ENCODE data around the gene DHX58.

DNA sequence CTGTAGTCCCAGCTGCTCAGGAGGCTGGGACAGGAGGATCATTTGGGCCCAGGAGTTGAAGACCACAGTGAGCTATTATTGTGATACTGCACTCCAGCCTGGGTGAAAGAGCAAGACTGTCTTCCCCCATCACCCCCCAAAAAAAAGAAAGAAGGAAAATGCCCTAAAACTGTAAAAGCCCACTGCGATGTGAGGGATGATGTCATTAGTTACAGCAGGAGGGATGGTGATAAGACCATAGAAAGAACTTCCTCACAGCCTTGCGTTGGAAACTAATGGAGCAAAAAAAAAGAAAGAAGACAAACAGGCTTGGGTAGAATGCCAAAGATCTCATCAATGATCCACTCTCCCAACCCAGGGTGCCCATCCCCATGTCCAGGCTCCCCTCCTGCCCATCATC is 33.0 kb downstream of the DHX58 start:
- TF ChIP-seq TCF7L2 (IDR thresholded peaks at IDR 0.05; ENCODE audit: low read depth, low read length) = no peak
- TF ChIP-seq, protein P1, sequence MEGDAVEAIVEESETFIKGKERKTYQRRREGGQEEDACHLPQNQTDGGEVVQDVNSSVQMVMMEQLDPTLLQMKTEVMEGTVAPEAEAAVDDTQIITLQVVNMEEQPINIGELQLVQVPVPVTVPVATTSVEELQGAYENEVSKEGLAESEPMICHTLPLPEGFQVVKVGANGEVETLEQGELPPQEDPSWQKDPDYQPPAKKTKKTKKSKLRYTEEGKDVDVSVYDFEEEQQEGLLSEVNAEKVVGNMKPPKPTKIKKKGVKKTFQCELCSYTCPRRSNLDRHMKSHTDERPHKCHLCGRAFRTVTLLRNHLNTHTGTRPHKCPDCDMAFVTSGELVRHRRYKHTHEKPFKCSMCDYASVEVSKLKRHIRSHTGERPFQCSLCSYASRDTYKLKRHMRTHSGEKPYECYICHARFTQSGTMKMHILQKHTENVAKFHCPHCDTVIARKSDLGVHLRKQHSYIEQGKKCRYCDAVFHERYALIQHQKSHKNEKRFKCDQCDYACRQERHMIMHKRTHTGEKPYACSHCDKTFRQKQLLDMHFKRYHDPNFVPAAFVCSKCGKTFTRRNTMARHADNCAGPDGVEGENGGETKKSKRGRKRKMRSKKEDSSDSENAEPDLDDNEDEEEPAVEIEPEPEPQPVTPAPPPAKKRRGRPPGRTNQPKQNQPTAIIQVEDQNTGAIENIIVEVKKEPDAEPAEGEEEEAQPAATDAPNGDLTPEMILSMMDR (IDR thresholded peaks at IDR 0.05) = no peak
- TF ChIP-seq POLR2AphosphoS5 (IDR thresholded peaks at IDR 0.05; ENCODE audit: low read depth, low read length) = no peak
- TF ChIP-seq, protein P2, sequence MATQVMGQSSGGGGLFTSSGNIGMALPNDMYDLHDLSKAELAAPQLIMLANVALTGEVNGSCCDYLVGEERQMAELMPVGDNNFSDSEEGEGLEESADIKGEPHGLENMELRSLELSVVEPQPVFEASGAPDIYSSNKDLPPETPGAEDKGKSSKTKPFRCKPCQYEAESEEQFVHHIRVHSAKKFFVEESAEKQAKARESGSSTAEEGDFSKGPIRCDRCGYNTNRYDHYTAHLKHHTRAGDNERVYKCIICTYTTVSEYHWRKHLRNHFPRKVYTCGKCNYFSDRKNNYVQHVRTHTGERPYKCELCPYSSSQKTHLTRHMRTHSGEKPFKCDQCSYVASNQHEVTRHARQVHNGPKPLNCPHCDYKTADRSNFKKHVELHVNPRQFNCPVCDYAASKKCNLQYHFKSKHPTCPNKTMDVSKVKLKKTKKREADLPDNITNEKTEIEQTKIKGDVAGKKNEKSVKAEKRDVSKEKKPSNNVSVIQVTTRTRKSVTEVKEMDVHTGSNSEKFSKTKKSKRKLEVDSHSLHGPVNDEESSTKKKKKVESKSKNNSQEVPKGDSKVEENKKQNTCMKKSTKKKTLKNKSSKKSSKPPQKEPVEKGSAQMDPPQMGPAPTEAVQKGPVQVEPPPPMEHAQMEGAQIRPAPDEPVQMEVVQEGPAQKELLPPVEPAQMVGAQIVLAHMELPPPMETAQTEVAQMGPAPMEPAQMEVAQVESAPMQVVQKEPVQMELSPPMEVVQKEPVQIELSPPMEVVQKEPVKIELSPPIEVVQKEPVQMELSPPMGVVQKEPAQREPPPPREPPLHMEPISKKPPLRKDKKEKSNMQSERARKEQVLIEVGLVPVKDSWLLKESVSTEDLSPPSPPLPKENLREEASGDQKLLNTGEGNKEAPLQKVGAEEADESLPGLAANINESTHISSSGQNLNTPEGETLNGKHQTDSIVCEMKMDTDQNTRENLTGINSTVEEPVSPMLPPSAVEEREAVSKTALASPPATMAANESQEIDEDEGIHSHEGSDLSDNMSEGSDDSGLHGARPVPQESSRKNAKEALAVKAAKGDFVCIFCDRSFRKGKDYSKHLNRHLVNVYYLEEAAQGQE (IDR thresholded peaks at IDR 0.05; ENCODE audit: insufficient read depth in 1 of 2, low read depth in 2 of 2, low read length in 1 of 2) = no peak
